Neural progenitor cell (in vitro differentiated cells): Measurements from ENCODE around the gene SPON1.

ENCODE experiments used
- EZH2 ChIP-seq: fragments of 200-600 bp; sonication (generic); IDR thresholded peaks from 2 replicates; pipeline ENCODE4 v1.6.1; 2017; ENCODE audit warnings: antibody characterized with exemption, mild to moderate bottlenecking, moderate library complexity
- EZH2phosphoT487 ChIP-seq: fragments of 200-600 bp; sonication (generic); IDR thresholded peaks from 2 replicates; pipeline ENCODE4 v1.6.1; 2017; ENCODE audit warnings: antibody characterized with exemption
- TF ChIP-seq, protein P1 (sequence below): fragments of 200-600 bp; sonication (generic); IDR thresholded peaks from 2 replicates; pipeline ENCODE4 v1.5.1; 2017; ENCODE audit warnings: antibody characterized with exemption, mild to moderate bottlenecking

DNA sequence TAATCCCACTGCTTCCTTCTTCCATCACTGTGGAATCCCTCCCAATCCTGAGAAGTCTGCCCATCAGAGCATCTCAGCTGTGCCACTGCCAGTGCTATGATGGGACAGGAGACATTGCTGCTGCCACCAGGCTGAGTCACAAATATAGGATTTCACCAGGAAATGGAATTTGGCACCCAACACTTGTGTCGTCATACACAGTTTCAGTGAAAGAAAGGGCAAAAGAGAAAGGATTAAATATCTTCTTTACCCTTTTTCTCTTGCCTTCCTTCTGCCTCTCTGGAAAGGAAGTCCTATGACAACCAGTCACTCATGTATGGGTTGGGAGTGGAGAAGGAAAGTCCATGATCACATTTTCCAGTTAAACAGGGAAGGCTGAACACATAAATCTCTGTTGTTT, 133.4 kb downstream of the SPON1 start:
- TF ChIP-seq, protein P1, sequence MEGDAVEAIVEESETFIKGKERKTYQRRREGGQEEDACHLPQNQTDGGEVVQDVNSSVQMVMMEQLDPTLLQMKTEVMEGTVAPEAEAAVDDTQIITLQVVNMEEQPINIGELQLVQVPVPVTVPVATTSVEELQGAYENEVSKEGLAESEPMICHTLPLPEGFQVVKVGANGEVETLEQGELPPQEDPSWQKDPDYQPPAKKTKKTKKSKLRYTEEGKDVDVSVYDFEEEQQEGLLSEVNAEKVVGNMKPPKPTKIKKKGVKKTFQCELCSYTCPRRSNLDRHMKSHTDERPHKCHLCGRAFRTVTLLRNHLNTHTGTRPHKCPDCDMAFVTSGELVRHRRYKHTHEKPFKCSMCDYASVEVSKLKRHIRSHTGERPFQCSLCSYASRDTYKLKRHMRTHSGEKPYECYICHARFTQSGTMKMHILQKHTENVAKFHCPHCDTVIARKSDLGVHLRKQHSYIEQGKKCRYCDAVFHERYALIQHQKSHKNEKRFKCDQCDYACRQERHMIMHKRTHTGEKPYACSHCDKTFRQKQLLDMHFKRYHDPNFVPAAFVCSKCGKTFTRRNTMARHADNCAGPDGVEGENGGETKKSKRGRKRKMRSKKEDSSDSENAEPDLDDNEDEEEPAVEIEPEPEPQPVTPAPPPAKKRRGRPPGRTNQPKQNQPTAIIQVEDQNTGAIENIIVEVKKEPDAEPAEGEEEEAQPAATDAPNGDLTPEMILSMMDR = no peak
- TF ChIP-seq EZH2 (no peak), EZH2phosphoT487 (no peak)
